Inflammatory macrophage treated with lipopolysaccharide for 4 hours (primary cell): ENCODE data around the gene NOS1AP.
"Not testable (repeated sequence)": the region's sequence is repeated elsewhere in the genome, so short reads cannot be mapped to it uniquely, and the experiment has no call there.

ENCODE experiments used
- DNase-seq: peaks from one replicate; pipeline ENCODE4 v3.0.0-alpha.2; 2020

The NOS1AP gene

GRCh38 chr1:162069334-162070093 lies at the start of gene NOS1AP:
NOS1AP (plus strand) TSS chr1:162069691; CDS start chr1:162070178, 487 bp downstream.
- DNase-seq: peak; percentile 76

- DNase-seq: no peak
These were observed 49.3 kb upstream of the NOS1AP start for GRCh38 chr1:162020150-162020549.

GRCh38 chr1:162021124-162021523 lies 48.4 kb upstream of the NOS1AP start:
- no peak for DNase-seq

GRCh38 chr1:162022626-162023025 lies 46.9 kb upstream of the NOS1AP start:
- DNase-seq: no peak

- DNase-seq: no peak
These were observed 46.3 kb upstream of the NOS1AP start for GRCh38 chr1:162023181-162023546.

GRCh38 chr1:162023547-162024501 lies 45.7 kb upstream of the NOS1AP start, which contains the start of gene OLFML2B:
OLFML2B (minus strand) TSS chr1:162023869; CDS start chr1:162023430, 439 bp downstream.
- peak; percentile 53 for DNase-seq

GRCh38 chr1:162025541-162025940 lies 44.0 kb upstream of the NOS1AP start:
- DNase-seq: peak; percentile 44

- peak; percentile 85 for DNase-seq
These were observed 42.6 kb upstream of the NOS1AP start for GRCh38 chr1:162026881-162027280.

GRCh38 chr1:162028726-162029125 lies 40.8 kb upstream of the NOS1AP start:
- DNase-seq: peak; percentile 94

GRCh38 chr1:162029157-162029556 lies 40.3 kb upstream of the NOS1AP start:
- DNase-seq: no peak

GRCh38 chr1:162030759-162031280 lies 38.7 kb upstream of the NOS1AP start:
- DNase-seq: no peak

GRCh38 chr1:162033428-162033827 lies 36.1 kb upstream of the NOS1AP start:
- DNase-seq: no peak

GRCh38 chr1:162035241-162035640 lies 34.2 kb upstream of the NOS1AP start:
- DNase-seq: no peak

GRCh38 chr1:162036163-162036562 lies 33.3 kb upstream of the NOS1AP start:
- DNase-seq: no peak

- DNase-seq: no peak
These were observed 30.9 kb upstream of the NOS1AP start for GRCh38 chr1:162038624-162039023.

GRCh38 chr1:162040001-162040400 lies 29.5 kb upstream of the NOS1AP start:
- DNase-seq: peak; percentile 54

- peak; percentile 11 for DNase-seq
These were observed 28.8 kb upstream of the NOS1AP start for GRCh38 chr1:162040657-162041056.

- no peak for DNase-seq
These were observed 27.1 kb upstream of the NOS1AP start for GRCh38 chr1:162042361-162042760.

- DNase-seq: no peak
These were observed 22.6 kb upstream of the NOS1AP start for GRCh38 chr1:162046921-162047320.

GRCh38 chr1:162053949-162054348 lies 15.5 kb upstream of the NOS1AP start:
- not testable (repeated sequence) for DNase-seq

- DNase-seq: no peak
These were observed 14.4 kb upstream of the NOS1AP start for GRCh38 chr1:162055062-162055461.

- DNase-seq: peak; percentile 63
These were observed 13.4 kb upstream of the NOS1AP start for GRCh38 chr1:162056043-162056442.

GRCh38 chr1:162056579-162056978 lies 12.9 kb upstream of the NOS1AP start:
- DNase-seq: no peak
